HEK293 (cell line): ENCODE measurements around the gene HSF2BP.
A peak's percentile ranks its signal among the peaks of the same experiment; 100 is the strongest.

ENCODE experiments used
- HOXA7 ChIP-seq: sonication (generic); formaldehyde crosslinking; IDR thresholded peaks from 2 replicates; pipeline ENCODE4 v1.8.1; 2022; ENCODE audit warnings: missing genetic modification reagents, borderline replicate concordance
- KLF1 ChIP-seq: fragments of 450-650 bp; formaldehyde crosslinking; IDR thresholded peaks from 2 replicates; pipeline ENCODE4 v1.5.1; 2016; ENCODE audit warnings: missing biosample characterization, missing genetic modification characterization
- KLF10 ChIP-seq: fragments of 450-650 bp; IDR thresholded peaks from 2 replicates; pipeline ENCODE4 v1.5.1; 2018; ENCODE audit warnings: missing biosample characterization, mild to moderate bottlenecking, missing genetic modification characterization
- OSR2 ChIP-seq: fragments of 450-650 bp; formaldehyde crosslinking; IDR thresholded peaks from 2 replicates; pipeline ENCODE4 v1.5.1; 2016; ENCODE audit warnings: missing biosample characterization, missing genetic modification characterization
- SP3 ChIP-seq: fragments of 450-650 bp; formaldehyde crosslinking; IDR thresholded peaks from 2 replicates; pipeline ENCODE4 v1.5.1; 2016; ENCODE audit warnings: missing biosample characterization, missing genetic modification characterization
- YY1 ChIP-seq: fragments of 450-650 bp; formaldehyde crosslinking; IDR thresholded peaks from 2 replicates; pipeline ENCODE4 v1.5.1; 2018; ENCODE audit warnings: missing biosample characterization, missing genetic modification characterization
- ZBTB17 ChIP-seq: fragments of 450-650 bp; formaldehyde crosslinking; IDR thresholded peaks from 2 replicates; pipeline ENCODE4 v1.5.1; 2016; ENCODE audit warnings: missing biosample characterization, missing genetic modification characterization
- ZNF112 ChIP-seq: fragments of 450-650 bp; formaldehyde crosslinking; IDR thresholded peaks from 2 replicates; pipeline ENCODE4 v1.5.0; 2017; ENCODE audit warnings: missing biosample characterization, missing genetic modification characterization
- ZNF114 ChIP-seq: fragments of 450-650 bp; formaldehyde crosslinking; IDR thresholded peaks from 2 replicates; pipeline ENCODE4 v1.5.0; 2017; ENCODE audit warnings: missing biosample characterization, missing genetic modification characterization
- ZNF16 ChIP-seq: fragments of 450-650 bp; formaldehyde crosslinking; IDR thresholded peaks from 2 replicates; pipeline ENCODE4 v1.5.1; 2016; ENCODE audit warnings: low read depth, missing biosample characterization, missing genetic modification characterization
- ZNF391 ChIP-seq: fragments of 450-650 bp; formaldehyde crosslinking; IDR thresholded peaks from 2 replicates; pipeline ENCODE4 v1.5.1; 2016; ENCODE audit warnings: low read depth, missing biosample characterization, missing genetic modification characterization, borderline replicate concordance
- ZNF501 ChIP-seq: fragments of 450-650 bp; formaldehyde crosslinking; IDR thresholded peaks from 2 replicates; pipeline ENCODE4 v1.5.1; 2016; ENCODE audit warnings: missing biosample characterization, missing genetic modification characterization
- ZNF510 ChIP-seq: fragments of 450-650 bp; formaldehyde crosslinking; IDR thresholded peaks from 2 replicates; pipeline ENCODE4 v1.5.1; 2018; ENCODE audit warnings: mild to moderate bottlenecking, missing genetic modification characterization, missing biosample characterization; ENCODE audit not compliant: insufficient replicate concordance
- ZNF548 ChIP-seq: fragments of 450-650 bp; formaldehyde crosslinking; IDR thresholded peaks from 2 replicates; pipeline ENCODE4 v1.5.1; 2016; ENCODE audit warnings: missing biosample characterization, missing genetic modification characterization
- ZNF555 ChIP-seq: fragments of 450-650 bp; formaldehyde crosslinking; conservative IDR thresholded peaks from 2 replicates; pipeline ENCODE4 v1.5.1; 2017; ENCODE audit warnings: missing biosample characterization, mild to moderate bottlenecking, missing genetic modification characterization, inconsistent platforms
- ZNF560 ChIP-seq: fragments of 450-650 bp; formaldehyde crosslinking; IDR thresholded peaks from 2 replicates; pipeline ENCODE4 v1.5.1; 2017; ENCODE audit warnings: missing biosample characterization, missing genetic modification characterization, borderline replicate concordance
- ZNF585B ChIP-seq: fragments of 450-650 bp; formaldehyde crosslinking; IDR thresholded peaks from 2 replicates; pipeline ENCODE4 v1.5.1; 2016; ENCODE audit warnings: missing biosample characterization, missing genetic modification characterization
- ZNF701 ChIP-seq: fragments of 450-650 bp; formaldehyde crosslinking; IDR thresholded peaks from 2 replicates; pipeline ENCODE4 v1.5.1; 2016; ENCODE audit warnings: missing biosample characterization, missing genetic modification characterization
- ZNF747 ChIP-seq: fragments of 450-650 bp; formaldehyde crosslinking; IDR thresholded peaks from 2 replicates; pipeline ENCODE4 v1.5.1; 2016; ENCODE audit warnings: missing biosample characterization, missing genetic modification characterization
- ZNF785 ChIP-seq: fragments of 450-650 bp; formaldehyde crosslinking; IDR thresholded peaks from 2 replicates; pipeline ENCODE4 v1.5.1; 2016; ENCODE audit warnings: missing biosample characterization, missing genetic modification characterization
- TF ChIP-seq, protein P1 (sequence below): fragments of 450-650 bp; formaldehyde crosslinking; IDR thresholded peaks from 2 replicates; pipeline ENCODE4 v1.5.1; 2017; ENCODE audit warnings: missing biosample characterization, missing genetic modification characterization
- TF ChIP-seq, protein P2 (sequence below): fragments of 450-650 bp; formaldehyde crosslinking; IDR thresholded peaks from 2 replicates; pipeline ENCODE4; 2016; ENCODE audit warnings: missing biosample characterization, missing genetic modification characterization
- TF ChIP-seq, protein P3 (sequence below): fragments of 450-650 bp; formaldehyde crosslinking; optimal IDR thresholded peaks from 2 replicates; pipeline ENCODE3; 2016; ENCODE audit warnings: missing biosample characterization, mild to moderate bottlenecking, missing genetic modification characterization
- TF ChIP-seq, protein P4 (sequence below): fragments of 450-650 bp; formaldehyde crosslinking; IDR thresholded peaks from 2 replicates; pipeline ENCODE4 v1.5.1; 2016; ENCODE audit warnings: missing biosample characterization, missing genetic modification characterization
- TF ChIP-seq, protein P5 (sequence below): fragments of 450-650 bp; formaldehyde crosslinking; IDR thresholded peaks from 2 replicates; pipeline ENCODE4 v1.5.1; 2016; ENCODE audit warnings: missing biosample characterization, missing genetic modification characterization
- TF ChIP-seq, protein P6 (sequence below): fragments of 450-650 bp; formaldehyde crosslinking; IDR thresholded peaks from 2 replicates; pipeline ENCODE4 v1.5.1; 2016; ENCODE audit warnings: missing biosample characterization, missing genetic modification characterization
- TF ChIP-seq, protein P7 (sequence below): fragments of 450-650 bp; formaldehyde crosslinking; IDR thresholded peaks from 2 replicates; pipeline ENCODE4 v1.5.1; 2016; ENCODE audit warnings: missing biosample characterization, missing genetic modification characterization

The HSF2BP gene

DNA sequence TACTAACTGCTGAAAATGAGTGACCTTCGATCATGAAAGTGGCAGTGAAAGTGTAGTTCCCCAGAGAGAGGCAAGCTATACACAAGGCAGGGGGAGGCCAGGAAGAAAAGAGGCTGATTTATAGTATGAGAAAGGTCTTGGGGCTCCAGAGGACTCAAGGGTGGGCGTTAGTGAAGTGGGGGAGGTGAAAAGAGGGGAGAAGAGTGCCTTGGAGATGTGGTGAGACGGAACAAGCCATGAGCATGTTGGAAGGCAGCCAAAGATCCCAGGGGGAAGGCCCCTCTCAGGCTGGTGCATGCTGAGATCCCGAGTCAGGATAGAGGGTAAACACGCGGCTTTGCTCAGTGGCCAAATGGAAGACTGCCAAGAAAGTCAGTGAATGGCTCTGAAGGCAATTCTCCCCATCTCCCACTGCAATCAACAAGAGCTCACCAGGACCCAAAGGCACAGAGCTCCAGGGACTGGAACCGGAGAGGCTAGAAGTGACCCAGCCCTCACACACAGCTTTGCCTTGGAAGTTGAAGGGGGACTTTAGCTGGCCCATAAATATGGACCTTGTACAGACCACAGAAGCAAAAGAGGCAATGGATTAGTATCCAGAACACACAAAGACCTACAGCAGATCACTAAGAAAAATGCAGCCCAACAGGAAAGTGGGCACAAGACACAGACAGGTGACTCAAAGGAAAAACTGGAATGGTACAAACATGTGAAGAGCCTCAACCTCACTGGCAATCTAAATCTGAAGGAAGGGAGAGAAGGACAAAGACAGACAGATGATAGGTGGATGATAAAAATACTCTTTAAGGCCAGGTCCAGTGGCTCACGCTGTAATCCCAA is 49.6 kb downstream of the HSF2BP start (continued):
- TF ChIP-seq, protein P1, sequence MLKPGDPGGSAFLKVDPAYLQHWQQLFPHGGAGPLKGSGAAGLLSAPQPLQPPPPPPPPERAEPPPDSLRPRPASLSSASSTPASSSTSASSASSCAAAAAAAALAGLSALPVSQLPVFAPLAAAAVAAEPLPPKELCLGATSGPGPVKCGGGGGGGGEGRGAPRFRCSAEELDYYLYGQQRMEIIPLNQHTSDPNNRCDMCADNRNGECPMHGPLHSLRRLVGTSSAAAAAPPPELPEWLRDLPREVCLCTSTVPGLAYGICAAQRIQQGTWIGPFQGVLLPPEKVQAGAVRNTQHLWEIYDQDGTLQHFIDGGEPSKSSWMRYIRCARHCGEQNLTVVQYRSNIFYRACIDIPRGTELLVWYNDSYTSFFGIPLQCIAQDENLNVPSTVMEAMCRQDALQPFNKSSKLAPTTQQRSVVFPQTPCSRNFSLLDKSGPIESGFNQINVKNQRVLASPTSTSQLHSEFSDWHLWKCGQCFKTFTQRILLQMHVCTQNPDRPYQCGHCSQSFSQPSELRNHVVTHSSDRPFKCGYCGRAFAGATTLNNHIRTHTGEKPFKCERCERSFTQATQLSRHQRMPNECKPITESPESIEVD (tag by site-specific recombination) = no peak
- TF ChIP-seq ZNF391 (no peak), ZNF501 (tag by site-specific recombination) (no peak), ZNF114 (tag by site-specific recombination) (no peak), ZNF560 (tag by site-specific recombination) (no peak), SP3 (tag by site-specific recombination) (no peak), KLF10 (tag by site-specific recombination) (no peak), ZNF785 (tag by site-specific recombination) (no peak), YY1 (tag by site-specific recombination) (no peak), ZNF555 (tag by site-specific recombination) (no peak), ZNF112 (tag by site-specific recombination) (no peak), ZNF16 (tag by site-specific recombination) (no peak), ZBTB17 (tag by site-specific recombination) (peak; percentile 95), ZNF510 (tag by site-specific recombination) (no peak), ZNF585B (tag by site-specific recombination) (peak; percentile 97), OSR2 (tag by site-specific recombination) (peak; percentile 79), ZNF548 (tag by site-specific recombination) (no peak), ZNF701 (tag by site-specific recombination) (no peak), ZNF747 (tag by site-specific recombination) (no peak), KLF1 (tag by site-specific recombination) (no peak), HOXA7 (CRISPR knock-in tag) (no peak)
- TF ChIP-seq, protein P2, sequence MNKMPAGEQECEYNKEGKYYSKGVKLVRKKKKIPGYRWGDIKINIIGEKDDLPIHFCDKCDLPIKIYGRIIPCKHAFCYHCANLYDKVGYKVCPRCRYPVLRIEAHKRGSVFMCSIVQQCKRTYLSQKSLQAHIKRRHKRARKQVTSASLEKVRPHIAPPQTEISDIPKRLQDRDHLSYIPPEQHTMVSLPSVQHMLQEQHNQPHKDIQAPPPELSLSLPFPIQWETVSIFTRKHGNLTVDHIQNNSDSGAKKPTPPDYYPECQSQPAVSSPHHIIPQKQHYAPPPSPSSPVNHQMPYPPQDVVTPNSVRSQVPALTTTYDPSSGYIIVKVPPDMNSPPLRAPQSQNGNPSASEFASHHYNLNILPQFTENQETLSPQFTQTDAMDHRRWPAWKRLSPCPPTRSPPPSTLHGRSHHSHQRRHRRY (tag by site-specific recombination) = no peak
- TF ChIP-seq, protein P3, sequence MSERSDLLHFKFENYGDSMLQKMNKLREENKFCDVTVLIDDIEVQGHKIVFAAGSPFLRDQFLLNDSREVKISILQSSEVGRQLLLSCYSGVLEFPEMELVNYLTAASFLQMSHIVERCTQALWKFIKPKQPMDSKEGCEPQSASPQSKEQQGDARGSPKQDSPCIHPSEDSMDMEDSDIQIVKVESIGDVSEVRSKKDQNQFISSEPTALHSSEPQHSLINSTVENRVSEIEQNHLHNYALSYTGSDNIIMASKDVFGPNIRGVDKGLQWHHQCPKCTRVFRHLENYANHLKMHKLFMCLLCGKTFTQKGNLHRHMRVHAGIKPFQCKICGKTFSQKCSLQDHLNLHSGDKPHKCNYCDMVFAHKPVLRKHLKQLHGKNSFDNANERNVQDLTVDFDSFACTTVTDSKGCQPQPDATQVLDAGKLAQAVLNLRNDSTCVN (tag by site-specific recombination) = no peak
- TF ChIP-seq, protein P4, sequence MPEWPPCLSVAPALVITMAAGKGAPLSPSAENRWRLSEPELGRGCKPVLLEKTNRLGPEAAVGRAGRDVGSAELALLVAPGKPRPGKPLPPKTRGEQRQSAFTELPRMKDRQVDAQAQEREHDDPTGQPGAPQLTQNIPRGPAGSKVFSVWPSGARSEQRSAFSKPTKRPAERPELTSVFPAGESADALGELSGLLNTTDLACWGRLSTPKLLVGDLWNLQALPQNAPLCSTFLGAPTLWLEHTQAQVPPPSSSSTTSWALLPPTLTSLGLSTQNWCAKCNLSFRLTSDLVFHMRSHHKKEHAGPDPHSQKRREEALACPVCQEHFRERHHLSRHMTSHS = no peak
- TF ChIP-seq, protein P5, sequence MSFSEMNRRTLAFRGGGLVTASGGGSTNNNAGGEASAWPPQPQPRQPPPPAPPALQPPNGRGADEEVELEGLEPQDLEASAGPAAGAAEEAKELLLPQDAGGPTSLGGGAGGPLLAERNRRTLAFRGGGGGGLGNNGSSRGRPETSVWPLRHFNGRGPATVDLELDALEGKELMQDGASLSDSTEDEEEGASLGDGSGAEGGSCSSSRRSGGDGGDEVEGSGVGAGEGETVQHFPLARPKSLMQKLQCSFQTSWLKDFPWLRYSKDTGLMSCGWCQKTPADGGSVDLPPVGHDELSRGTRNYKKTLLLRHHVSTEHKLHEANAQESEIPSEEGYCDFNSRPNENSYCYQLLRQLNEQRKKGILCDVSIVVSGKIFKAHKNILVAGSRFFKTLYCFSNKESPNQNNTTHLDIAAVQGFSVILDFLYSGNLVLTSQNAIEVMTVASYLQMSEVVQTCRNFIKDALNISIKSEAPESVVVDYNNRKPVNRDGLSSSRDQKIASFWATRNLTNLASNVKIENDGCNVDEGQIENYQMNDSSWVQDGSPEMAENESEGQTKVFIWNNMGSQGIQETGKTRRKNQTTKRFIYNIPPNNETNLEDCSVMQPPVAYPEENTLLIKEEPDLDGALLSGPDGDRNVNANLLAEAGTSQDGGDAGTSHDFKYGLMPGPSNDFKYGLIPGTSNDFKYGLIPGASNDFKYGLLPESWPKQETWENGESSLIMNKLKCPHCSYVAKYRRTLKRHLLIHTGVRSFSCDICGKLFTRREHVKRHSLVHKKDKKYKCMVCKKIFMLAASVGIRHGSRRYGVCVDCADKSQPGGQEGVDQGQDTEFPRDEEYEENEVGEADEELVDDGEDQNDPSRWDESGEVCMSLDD (tag by site-specific recombination) = no peak
- TF ChIP-seq, protein P6, sequence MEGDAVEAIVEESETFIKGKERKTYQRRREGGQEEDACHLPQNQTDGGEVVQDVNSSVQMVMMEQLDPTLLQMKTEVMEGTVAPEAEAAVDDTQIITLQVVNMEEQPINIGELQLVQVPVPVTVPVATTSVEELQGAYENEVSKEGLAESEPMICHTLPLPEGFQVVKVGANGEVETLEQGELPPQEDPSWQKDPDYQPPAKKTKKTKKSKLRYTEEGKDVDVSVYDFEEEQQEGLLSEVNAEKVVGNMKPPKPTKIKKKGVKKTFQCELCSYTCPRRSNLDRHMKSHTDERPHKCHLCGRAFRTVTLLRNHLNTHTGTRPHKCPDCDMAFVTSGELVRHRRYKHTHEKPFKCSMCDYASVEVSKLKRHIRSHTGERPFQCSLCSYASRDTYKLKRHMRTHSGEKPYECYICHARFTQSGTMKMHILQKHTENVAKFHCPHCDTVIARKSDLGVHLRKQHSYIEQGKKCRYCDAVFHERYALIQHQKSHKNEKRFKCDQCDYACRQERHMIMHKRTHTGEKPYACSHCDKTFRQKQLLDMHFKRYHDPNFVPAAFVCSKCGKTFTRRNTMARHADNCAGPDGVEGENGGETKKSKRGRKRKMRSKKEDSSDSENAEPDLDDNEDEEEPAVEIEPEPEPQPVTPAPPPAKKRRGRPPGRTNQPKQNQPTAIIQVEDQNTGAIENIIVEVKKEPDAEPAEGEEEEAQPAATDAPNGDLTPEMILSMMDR = no peak
- TF ChIP-seq, protein P7, sequence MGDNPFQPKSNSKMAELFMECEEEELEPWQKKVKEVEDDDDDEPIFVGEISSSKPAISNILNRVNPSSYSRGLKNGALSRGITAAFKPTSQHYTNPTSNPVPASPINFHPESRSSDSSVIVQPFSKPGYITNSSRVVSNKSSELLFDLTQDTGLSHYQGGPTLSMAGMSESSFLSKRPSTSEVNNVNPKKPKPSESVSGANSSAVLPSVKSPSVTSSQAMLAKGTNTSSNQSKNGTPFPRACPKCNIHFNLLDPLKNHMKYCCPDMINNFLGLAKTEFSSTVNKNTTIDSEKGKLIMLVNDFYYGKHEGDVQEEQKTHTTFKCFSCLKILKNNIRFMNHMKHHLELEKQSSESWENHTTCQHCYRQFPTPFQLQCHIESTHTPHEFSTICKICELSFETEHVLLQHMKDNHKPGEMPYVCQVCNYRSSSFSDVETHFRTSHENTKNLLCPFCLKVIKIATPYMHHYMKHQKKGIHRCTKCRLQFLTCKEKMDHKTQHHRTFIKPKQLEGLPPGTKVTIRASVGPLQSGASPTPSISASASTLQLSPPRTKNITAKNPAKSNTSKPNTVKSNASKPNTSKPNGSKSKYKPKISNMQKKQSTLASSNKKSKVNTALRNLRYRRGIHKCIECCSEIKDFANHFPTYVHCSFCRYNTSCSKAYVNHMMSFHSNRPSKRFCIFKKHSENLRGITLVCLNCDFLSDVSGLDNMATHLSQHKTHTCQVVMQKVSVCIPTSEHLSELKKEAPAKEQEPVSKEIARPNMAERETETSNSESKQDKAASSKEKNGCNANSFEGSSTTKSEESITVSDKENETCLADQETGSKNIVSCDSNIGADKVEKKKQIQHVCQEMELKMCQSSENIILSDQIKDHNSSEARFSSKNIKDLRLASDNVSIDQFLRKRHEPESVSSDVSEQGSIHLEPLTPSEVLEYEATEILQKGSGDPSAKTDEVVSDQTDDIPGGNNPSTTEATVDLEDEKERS (tag by site-specific recombination) = no peak
